ENCODE results near the gene ZFYVE26. TPM values are rescaled to one million over a fixed set of nuclear protein-coding genes. Genes with fewer than 3 reads are reported as not detected.

Gene ZFYVE26
- total and polyA plus RNA-seq, 2 of the 8 experiments (the other 6 are each of a cell fraction or from before 2014, with no cell fraction given) = 13.0 to 23.3 TPM

GRCh38 chr14:67749341-67750084 lies 66.9 kb downstream of the ZFYVE26 start (continued):
- TF ChIP-seq CHD7 (IDR thresholded peaks at IDR 0.05; ENCODE audit: insufficient replicate concordance, low read length) (no peak), SIN3A (conservative IDR thresholded peaks at IDR 0.05 in 1 of 2, IDR thresholded peaks at IDR 0.05 in 1 of 2; ENCODE audit: low read depth in 1 of 2, low read length in 2 of 2) (no peak)

Data from H1 (cell line).